A549 (cell line): ENCODE results near the gene APC2. TPM values are rescaled to one million over a fixed set of nuclear protein-coding genes. Genes with fewer than 3 reads are reported as not detected.

ENCODE experiments used
- ATAC-seq, 2 experiments: fragments of 200-7000 bp in 1 of 2; fragments of >200 bp in 1 of 2; cut with Nextera tagmentation in 1 of 2; cut with Tn5 transposase in 1 of 2; 3 replicates each; pipeline versions ENCODE4 v1.8.0 to v1.9.1; 2018 to 2020; ENCODE audit warnings: mild to moderate bottlenecking in 1 of 2, moderate library complexity in 1 of 2
- CTCF ChIA-PET: fragments of 300-600 bp; sonication (Branson Sonifier 250); formaldehyde crosslinking; extraction: SDS; loops from one replicate; lab custom pipeline; 2021; ENCODE audit warnings: antibody characterized with exemption, inconsistent platforms; lab: Yijun Ruan, JAX
- POLR2A ChIA-PET: fragments of 350-600 bp; formaldehyde crosslinking; extraction: SDS; loops from one replicate; lab custom pipeline; 2021; ENCODE audit warnings: antibody characterized with exemption, inconsistent platforms; lab: Yijun Ruan, JAX
- DNase-seq, 2 experiments: peaks; one replicate each; pipeline versions ENCODE4 v3.0.0 to v3.0.0-alpha.2; 2011 to 2016; ENCODE audit warnings: low read depth in 1 of 2, low spot score in 1 of 2
- FAIRE-seq: peaks from 2 replicates; lab custom pipeline; 2011; peaks lifted over from hg19 to GRCh38; lab: Jason Lieb, UNC
- H3K27ac ChIP-seq, 2 experiments: fragments of >200 bp; sonication (Bioruptor Twin); formaldehyde crosslinking; 3 replicates each; pipeline ENCODE4 v1.5.1; 2016 to 2017
- H3K4me1 ChIP-seq: fragments of >200 bp; sonication (Bioruptor Twin); formaldehyde crosslinking; 3 replicates; pipeline ENCODE4 v1.6.1; 2016
- H3K4me2 ChIP-seq: fragments of >200 bp; sonication (Bioruptor Twin); formaldehyde crosslinking; 3 replicates; pipeline ENCODE4 v1.6.1; 2016
- H3K4me3 ChIP-seq: fragments of >200 bp; sonication (Bioruptor Twin); formaldehyde crosslinking; 3 replicates; pipeline ENCODE4 v1.5.1; 2016
- H3K9me3 ChIP-seq: fragments of >200 bp; sonication (Bioruptor Twin); formaldehyde crosslinking; 3 replicates; pipeline ENCODE4 v1.6.1; 2016
- CBX2 ChIP-seq: fragments of 200-600 bp; sonication (generic); IDR thresholded peaks from 2 replicates; pipeline ENCODE4 v1.6.1; 2016; ENCODE audit warnings: low read depth, mild to moderate bottlenecking, borderline replicate concordance
- CBX8 ChIP-seq: fragments of 200-600 bp; sonication (generic); IDR thresholded peaks from 2 replicates; pipeline ENCODE4 v1.6.1; 2016
- CHD2 ChIP-seq: fragments of 150-350 bp; IDR thresholded peaks from 2 replicates; pipeline ENCODE4 v1.6.1; 2014; ENCODE audit warnings: low read length; ENCODE audit not compliant: partially characterized antibody
- EHF ChIP-seq: fragments of 250-450 bp; sonication (Bioruptor Pico); IDR thresholded peaks from 2 replicates; pipeline ENCODE4 v1.5.0; 2020; ENCODE audit warnings: mild to moderate bottlenecking
- EHMT2 ChIP-seq: fragments of 200-600 bp; sonication (generic); IDR thresholded peaks from 2 replicates; pipeline ENCODE4 v1.6.1; 2016; ENCODE audit warnings: antibody characterized with exemption, low read depth, mild to moderate bottlenecking, moderate library complexity
- FOSL2 ChIP-seq, 2 experiments: fragments of 450-650 bp in 1 of 2; fragments of >200 bp in 1 of 2; sonication (Bioruptor Twin) in 1 of 2; formaldehyde crosslinking; IDR thresholded peaks; 2 replicates each; pipeline versions ENCODE4 v1.5.0 to v1.6.1; 2016 to 2020; ENCODE audit warnings: mild to moderate bottlenecking in 1 of 2, moderate library complexity in 1 of 2
- GATA3 ChIP-seq: IDR thresholded peaks from 2 replicates; pipeline ENCODE4 v1.6.1; 2012; ENCODE audit warnings: borderline replicate concordance
- HEYL ChIP-seq: fragments of 250-450 bp; sonication (Bioruptor Pico); IDR thresholded peaks from 2 replicates; pipeline ENCODE4 v1.8.0; 2021; ENCODE audit warnings: mild to moderate bottlenecking, moderate library complexity
- HOXB13 ChIP-seq: fragments of 250-450 bp; sonication (Bioruptor Pico); IDR thresholded peaks from 2 replicates; pipeline ENCODE4 v1.5.0; 2020; ENCODE audit warnings: low read depth, mild to moderate bottlenecking, moderate library complexity
- JUNB ChIP-seq: fragments of >200 bp; sonication (Bioruptor Twin); formaldehyde crosslinking; IDR thresholded peaks from 2 replicates; pipeline ENCODE4 v1.6.1; 2016
- KDM1A ChIP-seq: fragments of 200-600 bp; sonication (generic); IDR thresholded peaks from 2 replicates; pipeline ENCODE4 v1.6.1; 2016; ENCODE audit warnings: low read depth, mild to moderate bottlenecking
- MAZ ChIP-seq: fragments of 150-350 bp; IDR thresholded peaks from 2 replicates; pipeline ENCODE4 v1.6.1; 2014; ENCODE audit warnings: antibody characterized with exemption, low read depth, low read length, borderline replicate concordance
- NFE2L2 ChIP-seq: fragments of 150-350 bp; conservative IDR thresholded peaks from 2 replicates; pipeline ENCODE4 v1.6.1; 2014; ENCODE audit warnings: low read length
- POLR2AphosphoS2 ChIP-seq: conservative IDR thresholded peaks from 2 replicates; pipeline ENCODE4 v1.6.1; 2012; ENCODE audit warnings: low read length, improper control_type of control experiment, inconsistent platforms
- RAD21 ChIP-seq, 2 experiments: fragments of >200 bp in 1 of 2; sonication (Bioruptor Twin) in 1 of 2; formaldehyde crosslinking in 1 of 2; IDR thresholded peaks in 1 of 2; conservative IDR thresholded peaks in 1 of 2; 2 replicates in 1 of 2; 3 replicates in 1 of 2; pipeline ENCODE4 v1.6.1; 2012 to 2018; ENCODE audit warnings: inconsistent platforms in 1 of 2
- SMC3 ChIP-seq: fragments of >200 bp; sonication (Bioruptor Twin); formaldehyde crosslinking; IDR thresholded peaks from 3 replicates; pipeline ENCODE4 v1.6.1; 2018; ENCODE audit warnings: inconsistent platforms
- TP53 ChIP-seq: fragments of 250-450 bp; sonication (Bioruptor Pico); IDR thresholded peaks from 2 replicates; pipeline ENCODE4 v1.5.0; 2021; ENCODE audit warnings: mild to moderate bottlenecking, moderate library complexity
- ZC3H11A ChIP-seq: fragments of 450-650 bp; IDR thresholded peaks from 2 replicates; pipeline ENCODE4 v1.6.1; 2014; ENCODE audit warnings: antibody characterized with exemption, mild to moderate bottlenecking
- ZNF302 ChIP-seq: fragments of 250-450 bp; sonication (Bioruptor Pico); IDR thresholded peaks from 2 replicates; pipeline ENCODE4 v1.9.0; 2021; ENCODE audit warnings: inconsistent platforms, mild to moderate bottlenecking, moderate library complexity
- ZSCAN20 ChIP-seq: fragments of 250-450 bp; sonication (Bioruptor Pico); IDR thresholded peaks from 2 replicates; pipeline ENCODE4 v1.8.0; 2022; ENCODE audit warnings: mild to moderate bottlenecking, moderate library complexity
- WGBS: methylation state at CpG from one replicate; pipeline ENCODE4 v1.1.6; 2017; ENCODE audit errors: missing lambda C conversion rate; 5-methylcytosine and 5-hydroxymethylcytosine counted together
- polyA plus RNA-seq, 4 experiments: library from polyadenylated mRNA; depleted of rRNA in 3 of 4; stranded (reverse); fragments of >200 nt; fragmentation: RNase III in 1 of 4; extraction: RNeasy Plus Mini Kit Qiagen cat#74134 plus additional on column Dnase treatment in 1 of 4; gene quantifications; 2 replicates in 3 of 4; 3 replicates in 1 of 4; pipeline ENCODE4 v1.2.3, GENCODE V29; 2011 to 2017
- TF ChIP-seq, protein P1 (sequence below): fragments of >200 bp; sonication (Bioruptor Twin); formaldehyde crosslinking; IDR thresholded peaks from 3 replicates; pipeline ENCODE4 v1.6.1; 2016
- TF ChIP-seq, protein P2 (sequence below): IDR thresholded peaks from 2 replicates; pipeline ENCODE4 v1.6.1; 2012; ENCODE audit warnings: low read depth, borderline replicate concordance
- TF ChIP-seq, protein P3 (sequence below): fragments of >200 bp; sonication (Bioruptor Twin); formaldehyde crosslinking; IDR thresholded peaks from 3 replicates; pipeline ENCODE4 v1.5.1; 2016

Gene APC2
- polyA plus RNA-seq, 2 of the 4 experiments (the other 2 are of a cell fraction): 0.36 to 1.6 TPM

GRCh38 chr19:1483979-1484428, 34.1 kb downstream of the APC2 start:
- Histone ChIP-seq H3K27ac (no peak overlapping the region), H3K4me2 (no peak overlapping the region), H3K4me1 (0 out of 3 replicates have a peak, but pooled peaks cover 4% of the 10 kb centered on the region)
- WGBS: 75% methylated on average over 5 of the region's 23 CpGs
- FAIRE-seq: no peak
- no peak for DNase-seq
- CTCF ChIA-PET: no interaction called here
- POLR2A ChIA-PET: no interaction called here
- TF ChIP-seq CHD2: no peak
- TF ChIP-seq CBX2: no peak
- no peak for TF ChIP-seq MAZ
- TF ChIP-seq EHF (CRISPR knock-in tag): no peak
- no peak for TF ChIP-seq CBX8
- no peak for TF ChIP-seq EHMT2
- TF ChIP-seq FOSL2 (IDR thresholded peaks at IDR 0.05): no peak
- no peak for TF ChIP-seq FOSL2 (CRISPR knock-in tag; IDR thresholded peaks at IDR 0.05)
- TF ChIP-seq, all 56 proteins: peak for 0
- H3K9me3 ChIP-seq: no peaks in the 10 kb centered on the region
- H3K4me3 ChIP-seq: no peak overlapping the region
- ATAC-seq: no peak

DNA sequence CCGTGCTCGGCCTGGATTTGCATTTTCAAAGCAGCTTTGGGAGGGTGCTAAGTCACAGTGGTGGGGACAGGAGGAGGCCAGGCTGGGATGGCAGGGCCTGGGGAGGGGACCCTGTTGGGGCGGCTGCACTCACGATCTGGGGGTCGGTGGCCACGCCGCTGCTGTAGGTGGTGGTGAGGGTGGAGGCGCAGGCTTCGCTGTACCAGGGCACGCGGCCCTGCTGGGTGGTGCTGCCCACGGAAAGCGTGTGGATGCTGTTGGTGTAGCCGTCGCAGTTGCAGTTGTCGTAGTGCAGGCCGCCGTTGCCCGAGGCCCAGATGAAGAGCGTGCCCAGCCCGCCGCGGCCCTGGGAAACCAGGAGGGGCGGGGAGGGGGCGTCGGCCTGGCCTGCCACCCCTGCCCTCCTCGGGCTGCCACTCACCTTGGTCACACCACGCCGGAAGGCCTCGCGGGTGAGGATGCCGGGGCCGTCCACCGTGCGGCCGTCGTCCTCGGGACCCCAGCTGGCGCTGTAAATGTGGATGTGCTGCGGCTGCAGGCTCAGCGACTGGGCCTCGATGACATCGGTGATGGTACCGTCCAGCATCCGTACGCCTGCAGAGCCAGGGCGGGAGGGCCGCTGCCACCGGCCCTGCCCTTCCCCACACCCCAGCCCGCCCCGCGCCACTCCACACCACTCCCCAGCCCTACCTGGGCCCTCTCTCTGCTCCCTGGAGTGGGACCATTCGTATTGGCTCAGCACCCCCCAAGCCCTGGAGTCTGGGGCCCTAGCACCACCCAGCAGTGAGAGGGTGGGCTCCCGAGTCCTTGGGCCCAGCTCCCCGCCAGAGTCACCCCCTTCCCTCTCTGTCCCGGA, 37.0 kb downstream of the APC2 start:
- TF ChIP-seq, protein P1, sequence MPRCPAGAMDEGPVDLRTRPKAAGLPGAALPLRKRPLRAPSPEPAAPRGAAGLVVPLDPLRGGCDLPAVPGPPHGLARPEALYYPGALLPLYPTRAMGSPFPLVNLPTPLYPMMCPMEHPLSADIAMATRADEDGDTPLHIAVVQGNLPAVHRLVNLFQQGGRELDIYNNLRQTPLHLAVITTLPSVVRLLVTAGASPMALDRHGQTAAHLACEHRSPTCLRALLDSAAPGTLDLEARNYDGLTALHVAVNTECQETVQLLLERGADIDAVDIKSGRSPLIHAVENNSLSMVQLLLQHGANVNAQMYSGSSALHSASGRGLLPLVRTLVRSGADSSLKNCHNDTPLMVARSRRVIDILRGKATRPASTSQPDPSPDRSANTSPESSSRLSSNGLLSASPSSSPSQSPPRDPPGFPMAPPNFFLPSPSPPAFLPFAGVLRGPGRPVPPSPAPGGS: no peak
- no peak for TF ChIP-seq ZC3H11A
- peaks cover 11% of the 10 kb centered on the region; the same call in 2 of the 3 replicates for H3K4me1 ChIP-seq
- H3K4me2 ChIP-seq: no peak overlapping the region
- DNase-seq (no peak), ATAC-seq (no peak), FAIRE-seq (no peak)
- H3K9me3 ChIP-seq: no peaks in the 10 kb centered on the region
- H3K27ac ChIP-seq: no peak overlapping the region
- H3K4me3 ChIP-seq: no peak overlapping the region
- ChIA-PET CTCF (no interaction called here), POLR2A (no interaction called here)
- WGBS: 80% methylated on average over 5 of the region's 56 CpGs

GRCh38 chr19:1487576-1488281, 37.8 kb downstream of the APC2 start:
- FAIRE-seq (no peak), DNase-seq (no peak), ATAC-seq (no peak)
- POLR2A ChIA-PET: no interaction called here
- Histone ChIP-seq H3K9me3 (no peaks in the 10 kb centered on the region), H3K4me3 (no peak overlapping the region), H3K27ac (no peak overlapping the region), H3K4me1 (peaks cover 18% of the 10 kb centered on the region; the same call in 2 of the 3 replicates), H3K4me2 (no peak overlapping the region)
- TF ChIP-seq, protein P2, sequence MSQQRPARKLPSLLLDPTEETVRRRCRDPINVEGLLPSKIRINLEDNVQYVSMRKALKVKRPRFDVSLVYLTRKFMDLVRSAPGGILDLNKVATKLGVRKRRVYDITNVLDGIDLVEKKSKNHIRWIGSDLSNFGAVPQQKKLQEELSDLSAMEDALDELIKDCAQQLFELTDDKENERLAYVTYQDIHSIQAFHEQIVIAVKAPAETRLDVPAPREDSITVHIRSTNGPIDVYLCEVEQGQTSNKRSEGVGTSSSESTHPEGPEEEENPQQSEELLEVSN: no peak
- TF ChIP-seq, protein P1: no peak
- TF ChIP-seq CBX2 (no peak), HOXB13 (CRISPR knock-in tag) (no peak), EHF (CRISPR knock-in tag) (no peak), NFE2L2 (no peak), SMC3 (no peak), RAD21 (conservative IDR thresholded peaks at IDR 0.05 in 1 of 2, IDR thresholded peaks at IDR 0.05 in 1 of 2) (no peak), POLR2AphosphoS2 (no peak), ZNF302 (CRISPR knock-in tag) (no peak), TP53 (no peak), FOSL2 (IDR thresholded peaks at IDR 0.05) (no peak), FOSL2 (CRISPR knock-in tag; IDR thresholded peaks at IDR 0.05) (no peak), CBX8 (no peak), GATA3 (no peak), ZSCAN20 (CRISPR knock-in tag) (no peak), HEYL (no peak), JUNB (no peak), KDM1A (no peak)
- TF ChIP-seq, protein P3, sequence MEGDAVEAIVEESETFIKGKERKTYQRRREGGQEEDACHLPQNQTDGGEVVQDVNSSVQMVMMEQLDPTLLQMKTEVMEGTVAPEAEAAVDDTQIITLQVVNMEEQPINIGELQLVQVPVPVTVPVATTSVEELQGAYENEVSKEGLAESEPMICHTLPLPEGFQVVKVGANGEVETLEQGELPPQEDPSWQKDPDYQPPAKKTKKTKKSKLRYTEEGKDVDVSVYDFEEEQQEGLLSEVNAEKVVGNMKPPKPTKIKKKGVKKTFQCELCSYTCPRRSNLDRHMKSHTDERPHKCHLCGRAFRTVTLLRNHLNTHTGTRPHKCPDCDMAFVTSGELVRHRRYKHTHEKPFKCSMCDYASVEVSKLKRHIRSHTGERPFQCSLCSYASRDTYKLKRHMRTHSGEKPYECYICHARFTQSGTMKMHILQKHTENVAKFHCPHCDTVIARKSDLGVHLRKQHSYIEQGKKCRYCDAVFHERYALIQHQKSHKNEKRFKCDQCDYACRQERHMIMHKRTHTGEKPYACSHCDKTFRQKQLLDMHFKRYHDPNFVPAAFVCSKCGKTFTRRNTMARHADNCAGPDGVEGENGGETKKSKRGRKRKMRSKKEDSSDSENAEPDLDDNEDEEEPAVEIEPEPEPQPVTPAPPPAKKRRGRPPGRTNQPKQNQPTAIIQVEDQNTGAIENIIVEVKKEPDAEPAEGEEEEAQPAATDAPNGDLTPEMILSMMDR: no peak
- WGBS: 78% methylated on average over 9 of the region's 40 CpGs
- CTCF ChIA-PET: no interaction called here
